ENCODE measurements around the gene EXTL1.

Gene EXTL1

GRCh38 chr1:26044971-26045721 is 23.6 kb downstream of the EXTL1 start:
- DNase-seq: no peak

- DNase-seq: no peak
Measured at GRCh38 chr1:26045722-26046245, 24.2 kb downstream of the EXTL1 start, which contains the start of gene SLC30A2. Gene SLC30A2 (minus strand): TSS chr1:26046118. CDS start chr1:26045896, 222 bp downstream.

- DNase-seq: no peak
Measured at GRCh38 chr1:26046246-26047095, 24.9 kb downstream of the EXTL1 start.

GRCh38 chr1:26047278-26047874 is 25.8 kb downstream of the EXTL1 start:
- DNase-seq: no peak

GRCh38 chr1:26049531-26050247 is 28.1 kb downstream of the EXTL1 start:
- no peak for DNase-seq

GRCh38 chr1:26050248-26050640 is 28.7 kb downstream of the EXTL1 start:
- no peak for DNase-seq

- no peak for DNase-seq
Measured at GRCh38 chr1:26053718-26054560, 32.4 kb downstream of the EXTL1 start.

GRCh38 chr1:26055041-26055440 is 33.5 kb downstream of the EXTL1 start:
- DNase-seq: no peak

GRCh38 chr1:26057189-26057588 is 35.6 kb downstream of the EXTL1 start:
- DNase-seq: no peak

- DNase-seq: no peak
Measured at GRCh38 chr1:26058052-26058595, 36.5 kb downstream of the EXTL1 start.

- DNase-seq: no peak
Measured at GRCh38 chr1:26059906-26060305, 38.3 kb downstream of the EXTL1 start.

GRCh38 chr1:26060832-26061574 is 39.4 kb downstream of the EXTL1 start:
- no peak for DNase-seq

- no peak for DNase-seq
Measured at GRCh38 chr1:26064553-26064952, 43.0 kb downstream of the EXTL1 start.

GRCh38 chr1:26066160-26066559 is 44.6 kb downstream of the EXTL1 start:
- DNase-seq: no peak

- DNase-seq: no peak
Measured at GRCh38 chr1:26066857-26067256, 45.3 kb downstream of the EXTL1 start.

- DNase-seq: no peak
Measured at GRCh38 chr1:26067432-26067911, 45.9 kb downstream of the EXTL1 start, which contains the start of gene TRIM63. Gene TRIM63 (minus strand): TSS chr1:26067630. CDS start chr1:26067494, 136 bp downstream.

- DNase-seq: no peak
Measured at GRCh38 chr1:26069941-26070295, 48.3 kb downstream of the EXTL1 start.

GRCh38 chr1:26070296-26070962 is 48.9 kb downstream of the EXTL1 start:
- no peak for DNase-seq

- no peak for DNase-seq
Measured at GRCh38 chr1:26070963-26071342, 49.4 kb downstream of the EXTL1 start.

- no peak for DNase-seq
Measured at GRCh38 chr1:26072305-26072704, 50.7 kb downstream of the EXTL1 start.

All from NCI-H748 treated with DMSO at 0.1 percent for 48 hours (cell line).